Immature natural killer cell (primary cell): ENCODE results near the gene FLAD1. TPM values are rescaled to one million over a fixed set of nuclear protein-coding genes. Genes with fewer than 3 reads are reported as not detected.
A peak's percentile ranks its signal among the peaks of the same experiment; 100 is the strongest.

Experiments
- DNase-seq, 3 donors: peaks; one replicate each; pipeline ENCODE4 v3.0.0; 2022; ENCODE audit warnings: mixed read lengths in 1 of 3
- H3K27ac Mint-ChIP-seq, 6 donors: one replicate each; pipeline ENCODE4 v1.8.0; 2020; ENCODE audit warnings: mixed read lengths in 6 of 6, mild to moderate bottlenecking in 5 of 6, inconsistent platforms in 4 of 6, moderate library complexity in 3 of 6
- H3K27me3 Mint-ChIP-seq, 3 donors: one replicate each; pipeline ENCODE4 v1.8.0; 2020 to 2021; ENCODE audit warnings: low read depth in 3 of 3, mild to moderate bottlenecking in 3 of 3, mixed read lengths in 3 of 3, moderate library complexity in 3 of 3, inconsistent platforms in 1 of 3
- H3K36me3 Mint-ChIP-seq, 3 donors: one replicate each; pipeline ENCODE4 v1.8.0; 2020; ENCODE audit warnings: mixed read lengths in 3 of 3, inconsistent platforms in 2 of 3, mild to moderate bottlenecking in 2 of 3
- H3K4me1 Mint-ChIP-seq, 2 donors: one replicate each; pipeline ENCODE4 v1.8.0; 2020; ENCODE audit warnings: inconsistent platforms in 2 of 2, mild to moderate bottlenecking in 2 of 2, mixed read lengths in 2 of 2, moderate library complexity in 1 of 2
- H3K4me3 Mint-ChIP-seq, 5 donors: one replicate each; pipeline ENCODE4 v1.8.0; 2020; ENCODE audit warnings: mild to moderate bottlenecking in 5 of 5, mixed read lengths in 5 of 5, inconsistent platforms in 3 of 5, moderate library complexity in 3 of 5
- H3K9me3 Mint-ChIP-seq, 6 donors: one replicate each; pipeline ENCODE4 v1.8.0; 2020; ENCODE audit warnings: mild to moderate bottlenecking in 6 of 6, mixed read lengths in 6 of 6, inconsistent platforms in 4 of 6, moderate library complexity in 3 of 6
- polyA plus RNA-seq, 3 donors: library from polyadenylated mRNA; unstranded; fragments of 300-500 nt; fragmentation: Illumina TruSeq; gene quantifications; one replicate each; pipeline ENCODE4 v1.2.3, GENCODE V29; 2021

Gene FLAD1
- polyA plus RNA-seq, 3 donors from 2014 or later, result 40.9 to 99.7 (median 41.7) TPM

GRCh38 chr1:155010211-155010918 lies 27.2 kb downstream of the FLAD1 start:
- Mint-ChIP-seq H3K4me3 (peak overlapping the region; percentile 43 to 53 (median 51)), H3K27ac (peak overlapping the region in 4 of 6 donors; percentile 16 to 93 (median 72)), H3K36me3 (no peaks in the 10 kb centered on the region), H3K9me3 (peaks cover 0 to 1% (median 0%) of the 10 kb centered on the region in 6 donors), H3K4me1 (peaks cover 64 to 67% of the 10 kb centered on the region in 2 donors), H3K27me3 (peaks cover 0 to 1% (median 0%) of the 10 kb centered on the region in 3 donors)
- DNase-seq, result no peak

GRCh38 chr1:155011004-155011416 lies 27.9 kb downstream of the FLAD1 start:
- peak overlapping the region in 3 of 6 donors; percentile 26 to 51 (median 32) for H3K27ac Mint-ChIP-seq
- H3K4me3 Mint-ChIP-seq, result peak overlapping the region in 3 of 5 donors; percentile 3 to 36 (median 18)
- no peak for DNase-seq
- H3K4me1 Mint-ChIP-seq, result peaks cover 60 to 66% of the 10 kb centered on the region in 2 donors
- peaks cover 0 to 1% (median 0%) of the 10 kb centered on the region in 3 donors for H3K27me3 Mint-ChIP-seq
- peaks cover 0 to 3% (median 0%) of the 10 kb centered on the region in 3 donors for H3K36me3 Mint-ChIP-seq
- H3K9me3 Mint-ChIP-seq, result peaks cover 0 to 1% (median 0%) of the 10 kb centered on the region in 6 donors

- Mint-ChIP-seq H3K27ac (peak overlapping the region in 2 of 6 donors; percentile 26 to 32), H3K4me3 (peak overlapping the region in 2 of 5 donors; percentile 29 to 36), H3K9me3 (peaks cover 0 to 1% (median 0%) of the 10 kb centered on the region in 6 donors), H3K36me3 (peaks cover 0 to 4% (median 0%) of the 10 kb centered on the region in 3 donors), H3K4me1 (peaks cover 60 to 63% of the 10 kb centered on the region in 2 donors), H3K27me3 (peaks cover 0 to 4% (median 0%) of the 10 kb centered on the region in 3 donors)
- no peak for DNase-seq
Measured at GRCh38 chr1:155011437-155012025, 28.4 kb downstream of the FLAD1 start.

- DNase-seq, result no peak
- peaks cover 56 to 57% of the 10 kb centered on the region in 2 donors for H3K4me1 Mint-ChIP-seq
- peaks cover 0 to 4% (median 0%) of the 10 kb centered on the region in 3 donors for H3K27me3 Mint-ChIP-seq
- H3K4me3 Mint-ChIP-seq, result peak overlapping the region in 2 of 5 donors; percentile 12 to 29
- H3K9me3 Mint-ChIP-seq, result peaks cover 0 to 1% (median 0%) of the 10 kb centered on the region in 6 donors
- H3K36me3 Mint-ChIP-seq, result peaks cover 0 to 4% (median 0%) of the 10 kb centered on the region in 3 donors
- peak overlapping the region in 5 of 6 donors; percentile 35 to 86 (median 45) for H3K27ac Mint-ChIP-seq
Measured at GRCh38 chr1:155012026-155012546, 28.9 kb downstream of the FLAD1 start.

GRCh38 chr1:155012776-155013602 lies 29.8 kb downstream of the FLAD1 start:
- peaks cover 0 to 4% (median 0%) of the 10 kb centered on the region in 3 donors for H3K27me3 Mint-ChIP-seq
- peak overlapping the region in 3 of 5 donors; percentile 3 to 46 (median 20) for H3K4me3 Mint-ChIP-seq
- peaks cover 0 to 4% (median 0%) of the 10 kb centered on the region in 3 donors for H3K36me3 Mint-ChIP-seq
- peaks cover 61 to 62% of the 10 kb centered on the region in 2 donors for H3K4me1 Mint-ChIP-seq
- H3K27ac Mint-ChIP-seq, result peak overlapping the region; percentile 35 to 87 (median 82)
- no peak for DNase-seq
- H3K9me3 Mint-ChIP-seq, result peaks cover 0 to 1% (median 0%) of the 10 kb centered on the region in 6 donors

- Mint-ChIP-seq H3K27me3 (peaks cover 0 to 4% (median 0%) of the 10 kb centered on the region in 3 donors), H3K4me1 (peaks cover 61 to 62% of the 10 kb centered on the region in 2 donors), H3K36me3 (peaks cover 0 to 4% (median 0%) of the 10 kb centered on the region in 3 donors), H3K27ac (peak overlapping the region in 4 of 6 donors; percentile 35 to 72 (median 66)), H3K9me3 (no peaks in the 10 kb centered on the region), H3K4me3 (peak overlapping the region in 1 of 5 donors; percentile 14)
- no peak for DNase-seq
Measured at GRCh38 chr1:155013632-155014031, 30.5 kb downstream of the FLAD1 start.

GRCh38 chr1:155014709-155015508 lies 31.8 kb downstream of the FLAD1 start:
- Mint-ChIP-seq H3K9me3 (no peaks in the 10 kb centered on the region), H3K4me3 (no peak overlapping the region), H3K27me3 (peaks cover 0 to 4% (median 0%) of the 10 kb centered on the region in 3 donors), H3K36me3 (peaks cover 0 to 4% (median 0%) of the 10 kb centered on the region in 3 donors), H3K4me1 (peaks cover 49 to 55% of the 10 kb centered on the region in 2 donors), H3K27ac (no peak overlapping the region)
- DNase-seq, result no peak

- H3K36me3 Mint-ChIP-seq, result peaks cover 0 to 4% (median 0%) of the 10 kb centered on the region in 3 donors
- peaks cover 43 to 48% of the 10 kb centered on the region in 2 donors for H3K4me1 Mint-ChIP-seq
- no peak overlapping the region for H3K27ac Mint-ChIP-seq
- H3K9me3 Mint-ChIP-seq, result no peaks in the 10 kb centered on the region
- DNase-seq, result no peak
- peak overlapping the region in 2 of 5 donors; percentile 38 to 41 for H3K4me3 Mint-ChIP-seq
- H3K27me3 Mint-ChIP-seq, result peaks cover 0 to 4% (median 0%) of the 10 kb centered on the region in 3 donors
Measured at GRCh38 chr1:155015527-155016230, 32.5 kb downstream of the FLAD1 start.

- Mint-ChIP-seq H3K9me3 (no peaks in the 10 kb centered on the region), H3K27me3 (peaks cover 0 to 2% (median 0%) of the 10 kb centered on the region in 3 donors), H3K27ac (no peak overlapping the region), H3K4me1 (peaks cover 38 to 44% of the 10 kb centered on the region in 2 donors), H3K4me3 (peak overlapping the region in 4 of 5 donors; percentile 30 to 43 (median 40)), H3K36me3 (peaks cover 0 to 4% (median 0%) of the 10 kb centered on the region in 3 donors)
- DNase-seq, result no peak
Measured at GRCh38 chr1:155016231-155016831, 33.2 kb downstream of the FLAD1 start.

- Mint-ChIP-seq H3K4me1 (peaks cover 34 to 40% of the 10 kb centered on the region in 2 donors), H3K4me3 (peak overlapping the region in 4 of 5 donors; percentile 25 to 59 (median 42)), H3K27ac (no peak overlapping the region), H3K36me3 (peaks cover 0 to 4% (median 0%) of the 10 kb centered on the region in 3 donors), H3K27me3 (peaks cover 0 to 2% (median 0%) of the 10 kb centered on the region in 3 donors), H3K9me3 (no peaks in the 10 kb centered on the region)
- peak; percentile 84 to 86 (median 85) for DNase-seq
Measured at GRCh38 chr1:155017041-155017945, 34.1 kb downstream of the FLAD1 start.

- H3K9me3 Mint-ChIP-seq, result no peaks in the 10 kb centered on the region
- H3K36me3 Mint-ChIP-seq, result peaks cover 0 to 4% (median 0%) of the 10 kb centered on the region in 3 donors
- peaks cover 28 to 34% of the 10 kb centered on the region in 2 donors for H3K4me1 Mint-ChIP-seq
- no peak overlapping the region for H3K27ac Mint-ChIP-seq
- H3K4me3 Mint-ChIP-seq, result peak overlapping the region in 4 of 5 donors; percentile 25 to 59 (median 42)
- DNase-seq, result no peak
- H3K27me3 Mint-ChIP-seq, result peaks cover 0 to 2% (median 0%) of the 10 kb centered on the region in 3 donors
Measured at GRCh38 chr1:155017946-155018316, 34.8 kb downstream of the FLAD1 start.
